HK-2 (cell line): Measurements from ENCODE around the gene FOXB1.

Source experiments
- DNase-seq: peaks from one replicate; pipeline ENCODE4 v3.0.0-alpha.2; 2018; ENCODE audit not compliant: unreplicated experiment

The FOXB1 gene

GRCh38 chr15:59998950-59999611, 5.0 kb upstream of the FOXB1 start:
- no peak for DNase-seq

- no peak for DNase-seq
These were observed 4.4 kb upstream of the FOXB1 start for GRCh38 chr15:59999612-60000112.

GRCh38 chr15:60000113-60000823, 3.8 kb upstream of the FOXB1 start:
- no peak for DNase-seq

- DNase-seq = no peak
These were observed 3.1 kb upstream of the FOXB1 start for GRCh38 chr15:60000824-60001609.

GRCh38 chr15:60001610-60002527, 2.2 kb upstream of the FOXB1 start:
- no peak for DNase-seq

GRCh38 chr15:60002528-60003218, 1.4 kb upstream of the FOXB1 start:
- no peak for DNase-seq

GRCh38 chr15:60003243-60004008, 685 bp upstream of the FOXB1 start:
- DNase-seq = no peak

GRCh38 chr15:60004846-60005351, 788 bp downstream of the FOXB1 start:
- DNase-seq = no peak

- no peak for DNase-seq
These were observed 1.5 kb downstream of the FOXB1 start for GRCh38 chr15:60005352-60006202.

- peak; percentile 5 for DNase-seq
These were observed 2.2 kb downstream of the FOXB1 start for GRCh38 chr15:60006203-60006862.

- no peak for DNase-seq
These were observed 2.8 kb downstream of the FOXB1 start for GRCh38 chr15:60006873-60007272.

- no peak for DNase-seq
These were observed 5.2 kb downstream of the FOXB1 start for GRCh38 chr15:60009124-60009960.

GRCh38 chr15:60009980-60010732, 6.0 kb downstream of the FOXB1 start:
- DNase-seq = no peak

GRCh38 chr15:60010858-60011257, 6.7 kb downstream of the FOXB1 start:
- no peak for DNase-seq

GRCh38 chr15:60012695-60013094, 8.6 kb downstream of the FOXB1 start:
- no peak for DNase-seq
